Medulla oblongata (tissue), 1 donor: Measurements from ENCODE around the gene ZNF407.

Experiments
- DNase-seq: peaks from one replicate; pipeline ENCODE4 v3.0.0-alpha.2; 2015; ENCODE audit errors: extremely low spot score

ZNF407 gene

GRCh38 chr18:74579496-74580065 lies 18.1 kb upstream of the ZNF407 start:
- no peak for DNase-seq

GRCh38 chr18:74582642-74583041 lies 15.0 kb upstream of the ZNF407 start:
- no peak for DNase-seq

GRCh38 chr18:74587441-74587840 lies 10.2 kb upstream of the ZNF407 start:
- DNase-seq = no peak

GRCh38 chr18:74589021-74589420 lies 8.6 kb upstream of the ZNF407 start:
- peak; percentile 11 for DNase-seq

GRCh38 chr18:74589811-74590210 lies 7.9 kb upstream of the ZNF407 start:
- DNase-seq = no peak

DNA sequence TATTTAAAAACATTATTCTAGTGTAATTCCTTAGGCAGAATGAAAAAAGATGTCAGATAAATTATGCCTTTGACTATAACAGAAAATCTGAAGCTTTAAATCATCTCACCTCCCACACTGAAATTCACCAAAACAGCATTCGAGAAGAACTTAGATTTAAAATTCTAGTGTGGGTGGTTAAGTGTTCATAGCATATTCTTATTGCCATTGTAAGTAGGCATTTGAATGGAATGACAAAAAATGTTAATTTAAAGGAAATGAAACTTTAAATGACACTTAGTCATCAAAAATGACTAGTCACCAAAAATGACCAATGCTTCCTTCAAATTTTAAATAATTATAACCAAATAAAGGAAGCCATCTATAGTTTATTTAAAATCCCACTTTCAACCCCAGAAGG lies 7.0 kb upstream of the ZNF407 start:
- DNase-seq = no peak

- DNase-seq = no peak
Observed at GRCh38 chr18:74595431-74595830, 2.2 kb upstream of the ZNF407 start.

GRCh38 chr18:74597034-74597661 lies 522 bp upstream of the ZNF407 start:
- no peak for DNase-seq

- DNase-seq = peak; percentile 32
Observed at GRCh38 chr18:74598350-74599001, 806 bp downstream of the ZNF407 start.

GRCh38 chr18:74604361-74604760 lies 6.7 kb downstream of the ZNF407 start:
- DNase-seq = no peak

GRCh38 chr18:74604774-74605173 lies 7.1 kb downstream of the ZNF407 start:
- DNase-seq = no peak

DNA sequence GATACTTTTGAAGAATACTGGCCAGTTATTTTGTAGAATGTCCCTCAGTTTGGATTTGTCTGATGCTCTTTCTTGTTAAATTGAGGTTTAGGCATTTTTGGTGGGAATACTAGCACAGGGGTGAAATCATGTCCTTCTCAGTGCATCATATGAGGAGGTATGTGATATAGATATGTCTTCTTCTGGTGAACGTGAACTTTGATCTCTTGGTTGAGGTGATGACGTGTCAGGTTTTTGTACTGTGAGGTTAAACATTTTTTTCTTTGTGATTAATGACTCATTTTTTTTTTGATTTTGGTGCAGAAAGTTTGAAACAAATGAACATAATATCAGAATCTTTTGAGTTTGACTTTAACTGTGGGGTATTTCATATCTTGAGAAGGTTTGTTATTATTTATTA lies 11.0 kb downstream of the ZNF407 start:
- no peak for DNase-seq

GRCh38 chr18:74609535-74609934 lies 11.9 kb downstream of the ZNF407 start:
- no peak for DNase-seq

DNA sequence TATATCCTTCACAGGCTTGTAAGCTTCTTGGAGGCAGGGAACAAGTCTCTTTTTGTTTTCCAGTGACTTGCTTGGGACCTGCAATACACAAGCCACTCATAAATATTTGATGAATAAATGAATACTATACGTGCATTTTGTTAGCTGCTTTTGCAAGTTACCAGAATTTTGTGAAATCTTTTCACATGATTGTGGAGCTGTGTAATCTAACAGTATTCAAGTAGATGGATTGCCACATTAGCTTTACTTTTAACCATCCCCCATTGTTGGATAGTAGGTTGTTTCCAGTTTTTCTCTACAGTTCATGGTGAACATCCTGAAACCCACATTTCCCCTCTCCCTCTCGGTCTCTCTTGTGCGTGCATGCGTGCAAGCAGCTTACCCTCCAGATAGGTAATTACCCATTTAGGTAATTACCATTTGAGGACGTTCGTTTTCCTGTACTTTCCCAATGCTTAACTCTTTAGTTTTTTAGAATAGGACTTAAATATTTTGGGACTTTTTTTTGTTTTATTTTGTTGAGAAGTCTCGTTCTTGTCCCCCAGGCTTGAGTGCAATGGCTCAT lies 12.5 kb downstream of the ZNF407 start:
- no peak for DNase-seq

- DNase-seq = no peak
Observed at GRCh38 chr18:74610860-74611259, 13.2 kb downstream of the ZNF407 start.

- peak; percentile 69 for DNase-seq
Observed at GRCh38 chr18:74611765-74612164, 14.1 kb downstream of the ZNF407 start.

- DNase-seq = no peak
Observed at GRCh38 chr18:74613381-74613780, 15.7 kb downstream of the ZNF407 start.

GRCh38 chr18:74616494-74616893 lies 18.8 kb downstream of the ZNF407 start:
- DNase-seq = no peak

GRCh38 chr18:74617486-74617885 lies 19.8 kb downstream of the ZNF407 start:
- no peak for DNase-seq

- DNase-seq = no peak
Observed at GRCh38 chr18:74622072-74622471, 24.4 kb downstream of the ZNF407 start.

DNA sequence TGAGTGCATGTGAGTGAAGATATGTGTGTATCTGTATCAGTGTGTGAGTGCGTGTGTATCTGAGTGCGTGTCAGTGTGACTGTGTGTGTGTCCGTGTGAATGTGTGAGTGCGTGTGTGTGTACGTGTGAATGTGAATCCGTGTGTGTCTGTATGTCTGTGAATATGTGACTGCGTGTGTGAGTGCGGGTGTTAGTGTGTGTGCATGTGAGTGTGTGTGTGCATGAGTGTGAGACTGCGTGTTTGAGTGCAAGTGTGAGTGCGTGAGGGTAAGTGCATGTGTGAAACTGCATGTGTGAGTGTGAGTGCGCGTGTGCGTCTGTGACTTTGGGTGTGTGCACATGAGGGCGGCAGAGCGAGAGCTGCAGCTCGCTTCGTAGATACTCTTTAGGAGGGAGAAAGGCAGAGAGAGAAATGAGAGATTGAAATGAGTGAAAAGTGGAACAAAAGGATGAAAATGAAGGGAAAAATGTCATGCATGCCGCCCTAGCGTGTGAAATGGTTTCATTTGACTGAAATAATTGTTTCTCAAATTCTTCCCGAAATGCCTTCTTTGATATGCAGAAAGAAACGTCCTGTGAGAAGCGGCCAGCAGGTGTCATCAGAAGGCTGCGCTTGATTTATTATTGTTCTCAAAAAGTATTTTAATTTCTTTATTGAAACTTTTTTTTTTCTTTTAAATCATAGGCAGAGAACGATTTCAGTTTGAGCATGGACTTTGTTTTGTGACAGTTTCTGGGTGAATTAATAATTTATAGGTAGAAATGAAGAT lies 25.6 kb downstream of the ZNF407 start:
- DNase-seq = no peak

GRCh38 chr18:74624466-74624865 lies 26.8 kb downstream of the ZNF407 start:
- DNase-seq = no peak
